GM18951 (cell line): ENCODE measurements around the gene RAB11FIP4.

Experiments used
- POLR2A ChIP-seq: IDR thresholded peaks from 4 replicates; pipeline ENCODE4 v1.6.1; 2011; ENCODE audit warnings: mild to moderate bottlenecking; ENCODE audit not compliant: insufficient read length, insufficient read depth; ENCODE audit errors: extremely low read depth
- in situ Hi-C: fragments of 300-500 bp; cut with MboI; formaldehyde crosslinking; loops from one replicate; pipeline ENCODE4 v1.12.0; 2022; ENCODE audit warnings: low sequenced_read_pairs, mixed read lengths, inconsistent platforms; ENCODE audit not compliant: unreplicated experiment

The RAB11FIP4 gene

DNA sequence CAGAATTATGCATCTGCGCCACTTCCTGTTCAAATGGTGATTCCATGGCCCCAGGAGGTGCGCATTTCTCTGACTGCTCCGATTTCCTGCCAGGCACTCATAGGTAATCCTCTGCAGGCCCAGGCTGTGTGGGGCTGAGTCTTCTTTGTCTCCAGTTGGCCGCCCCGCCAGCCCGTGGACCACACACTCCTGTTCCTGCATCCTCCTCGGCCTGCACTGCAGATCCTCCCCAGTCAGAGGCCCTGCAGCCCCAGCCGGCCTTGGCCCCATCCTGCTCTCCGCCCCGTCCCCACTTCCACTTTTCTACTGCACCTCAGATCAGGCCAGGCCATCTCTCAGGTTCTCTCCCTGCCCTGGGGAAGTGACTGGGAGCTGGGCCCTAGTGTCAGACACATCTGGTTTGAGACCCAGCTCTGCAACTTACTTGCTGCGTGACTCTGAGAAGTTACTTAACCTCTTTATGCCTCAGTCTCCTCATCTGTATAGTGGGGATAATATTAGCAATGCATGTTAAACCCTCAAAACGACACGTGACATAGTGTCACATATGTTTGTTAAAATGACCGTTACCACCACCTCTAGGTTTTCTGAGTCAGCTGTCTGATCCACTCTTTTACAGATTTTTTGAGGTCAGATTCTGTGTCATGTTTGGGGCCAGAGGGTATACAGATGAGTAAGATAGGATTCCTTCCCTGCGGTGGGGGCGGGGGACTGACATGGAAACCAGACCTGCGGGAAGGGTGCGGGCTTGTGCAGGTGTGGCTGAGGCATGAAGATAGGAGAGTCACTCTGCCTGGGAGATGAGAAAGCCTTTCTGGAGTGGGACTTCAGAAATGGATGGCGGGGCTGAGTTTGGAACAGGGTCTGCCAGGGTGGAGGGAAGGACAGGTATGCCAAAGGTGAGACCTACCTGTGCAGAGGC is 12.8 kb downstream of the RAB11FIP4 start:
- no peak for TF ChIP-seq POLR2A
- in situ Hi-C loops, result no loop called here

DNA sequence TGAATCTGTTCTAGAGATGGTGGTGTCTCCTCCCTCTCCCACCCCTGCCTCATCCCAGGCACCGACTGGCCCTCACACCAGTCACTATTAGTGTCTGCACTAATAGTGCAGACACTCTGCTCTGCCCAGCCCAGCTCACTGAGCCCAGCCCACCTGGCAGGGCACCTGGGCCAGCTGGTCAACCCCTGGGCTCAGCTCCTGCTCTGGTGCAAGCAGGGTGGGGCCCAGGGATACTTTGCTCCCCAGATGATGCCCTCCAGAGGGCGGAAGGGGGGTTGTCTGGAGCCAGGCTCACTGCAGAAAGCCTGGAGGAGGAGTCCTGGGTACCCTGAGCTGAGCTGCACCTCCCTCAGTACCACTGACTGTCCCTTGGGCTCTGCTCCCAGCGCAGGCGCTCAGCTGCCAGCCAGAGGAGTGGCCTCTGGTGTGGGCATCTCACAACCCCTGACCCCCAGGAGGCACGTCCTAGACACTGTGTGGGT is 14.5 kb downstream of the RAB11FIP4 start:
- no peak for TF ChIP-seq POLR2A
- in situ Hi-C loops, result no loop called here

DNA sequence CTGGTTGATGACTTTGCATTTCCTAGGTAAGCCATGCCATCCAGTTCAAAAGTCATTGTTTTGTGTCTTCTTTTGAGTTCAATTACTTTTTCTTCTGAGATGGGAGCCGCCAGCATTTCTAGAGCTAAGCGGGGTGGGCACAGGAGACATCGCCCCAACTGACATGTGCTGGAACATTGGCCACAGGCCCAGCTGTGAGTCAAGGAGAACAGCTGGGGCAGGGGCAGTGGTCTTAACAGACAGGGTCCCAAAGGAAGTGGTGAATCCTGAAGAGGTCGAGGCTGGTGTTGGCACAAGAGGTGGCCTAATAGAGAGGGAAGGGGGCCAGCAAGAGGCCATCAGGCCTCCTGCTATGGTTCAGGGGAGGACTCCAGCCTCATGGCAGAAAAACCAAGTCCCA is 17.1 kb downstream of the RAB11FIP4 start:
- TF ChIP-seq POLR2A, result no peak

DNA sequence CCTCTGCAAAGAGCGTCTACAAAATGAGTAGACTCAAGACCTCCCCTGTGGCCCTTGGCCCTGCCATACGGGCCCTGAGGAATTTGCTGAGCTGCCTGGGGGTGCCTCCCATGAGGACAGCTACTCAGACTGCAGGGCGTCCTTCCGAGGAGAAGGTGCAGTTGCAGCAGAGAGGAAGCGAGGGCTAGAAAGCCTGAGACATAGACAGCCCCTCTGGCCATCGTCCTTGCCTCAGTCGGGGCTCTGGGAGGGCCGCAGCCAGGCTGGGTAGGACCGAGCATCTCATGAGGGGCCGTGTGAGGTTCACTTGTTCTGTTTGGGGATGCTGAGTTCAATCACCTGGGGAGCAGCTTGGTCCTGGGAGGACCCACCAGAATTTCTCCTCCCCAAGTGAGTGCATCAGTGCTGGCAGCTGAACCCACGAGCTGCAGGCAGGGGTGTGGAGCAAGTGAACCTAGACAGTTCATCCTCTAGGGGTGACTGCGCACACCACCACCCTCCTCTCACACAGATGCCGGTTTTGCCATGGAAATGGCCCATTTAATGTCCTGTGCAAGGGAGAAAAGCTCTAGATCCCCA is 20.3 kb downstream of the RAB11FIP4 start:
- in situ Hi-C loops, result no loop called here
- TF ChIP-seq POLR2A, result no peak

More for the DNA sequence above, 17.1 kb downstream of the RAB11FIP4 start:
- in situ Hi-C loops, result no loop called here

DNA sequence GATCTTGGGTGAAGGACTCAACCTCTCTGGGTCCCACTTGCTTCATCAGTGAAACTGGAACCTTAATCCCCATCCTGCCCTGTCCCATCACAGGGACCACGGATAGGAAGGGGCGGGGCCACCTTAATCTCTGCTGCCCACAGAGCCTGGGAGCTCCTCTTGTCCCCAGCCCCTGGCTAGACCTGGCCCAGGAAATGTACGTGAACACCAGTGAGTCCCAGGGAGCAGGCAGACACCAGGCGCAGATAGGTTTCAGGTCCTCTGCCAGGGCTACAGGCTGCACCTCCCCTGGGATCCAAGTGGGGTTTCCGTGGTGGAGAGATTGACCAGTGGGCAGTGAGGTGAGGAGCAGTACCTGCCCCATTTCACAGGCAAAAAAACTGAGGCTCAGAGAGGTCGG is 21.0 kb downstream of the RAB11FIP4 start:
- TF ChIP-seq POLR2A, result no peak
- in situ Hi-C loops, result no loop called here

DNA sequence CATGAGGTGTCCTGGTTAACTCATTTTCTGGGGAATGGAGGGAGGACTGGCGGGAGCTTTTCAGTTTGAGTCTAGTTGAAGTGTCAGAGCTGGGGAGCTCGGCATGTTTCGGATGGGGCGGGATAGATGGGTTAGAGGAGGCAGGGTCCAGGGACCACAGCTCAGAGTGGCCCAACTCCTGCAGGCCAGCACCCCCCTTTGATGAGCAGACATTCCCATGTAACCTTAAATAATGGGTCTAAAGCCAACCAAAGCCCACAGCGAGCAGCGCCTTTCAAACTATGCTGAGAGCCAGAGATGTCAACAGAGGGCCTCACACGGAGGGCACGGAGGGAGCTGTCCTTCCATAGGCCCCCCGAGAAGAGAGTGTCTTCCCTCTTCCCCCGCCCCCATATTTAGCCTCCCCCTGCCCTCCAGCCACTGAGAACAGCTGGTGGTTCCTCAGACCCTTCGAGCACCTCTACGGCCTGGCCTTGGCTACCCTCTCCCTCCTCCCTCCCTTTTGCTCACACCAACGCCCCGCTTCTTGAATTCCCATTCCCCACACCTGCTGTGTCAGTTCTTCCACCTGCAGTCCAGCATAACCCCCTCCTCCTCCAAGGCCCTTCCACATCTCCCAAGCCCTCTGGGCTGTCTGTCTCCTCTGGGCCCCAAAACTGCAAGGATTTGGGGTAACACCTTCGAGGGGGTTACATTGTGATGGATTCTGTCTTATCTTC is 21.8 kb downstream of the RAB11FIP4 start:
- TF ChIP-seq POLR2A, result no peak
- in situ Hi-C loops, result no loop called here

DNA sequence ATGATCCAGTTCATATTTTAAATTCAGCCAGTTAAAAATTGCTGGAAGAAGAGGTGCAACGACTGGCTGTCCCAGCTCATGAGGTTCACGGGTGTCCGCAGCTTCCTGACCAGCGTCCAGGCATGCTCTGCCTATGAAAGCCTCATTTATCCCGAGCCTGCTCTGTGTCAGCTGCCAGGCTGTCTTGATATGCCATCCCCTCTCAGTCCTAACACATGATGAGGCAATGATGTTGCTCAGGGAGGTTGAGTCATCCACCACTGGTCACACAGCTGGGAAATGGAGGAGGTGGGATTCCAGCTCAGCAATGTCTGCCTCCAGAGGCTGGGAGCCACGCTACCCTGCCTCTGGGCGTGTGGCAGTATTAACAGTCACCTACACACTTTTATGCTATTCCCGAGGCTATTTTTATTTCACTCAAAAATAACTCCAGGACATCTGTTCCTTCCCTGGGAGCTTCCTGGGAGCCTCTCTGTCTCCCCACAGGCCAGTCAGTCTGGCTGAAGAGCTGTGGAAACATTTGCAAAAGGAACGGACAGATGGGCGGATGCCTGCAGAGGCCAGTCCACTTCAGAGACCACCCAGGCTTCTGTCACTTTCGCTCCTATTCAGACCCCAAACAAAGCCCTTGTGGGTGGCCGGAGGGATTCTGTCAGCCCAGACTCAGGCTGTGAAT is 22.5 kb downstream of the RAB11FIP4 start:
- in situ Hi-C loops, result no loop called here
- no peak for TF ChIP-seq POLR2A

DNA sequence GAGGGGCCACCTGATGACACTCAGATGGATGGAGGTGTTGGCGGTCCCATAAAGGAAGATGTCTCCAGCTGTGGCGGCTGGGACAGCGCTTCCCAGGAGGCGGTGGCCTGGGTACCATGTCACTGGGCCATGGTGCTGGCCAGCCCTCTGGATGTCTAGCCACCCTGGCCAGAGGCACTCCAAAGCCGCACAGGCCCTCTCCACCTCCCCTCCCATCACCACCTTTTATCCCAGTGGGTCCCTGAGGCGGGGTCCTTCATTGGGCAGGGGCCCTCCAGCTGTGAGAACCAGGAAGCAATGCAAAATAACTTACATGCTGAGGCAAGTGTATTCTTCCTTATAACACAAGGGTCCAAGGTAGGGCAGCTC is 23.1 kb downstream of the RAB11FIP4 start:
- no peak for TF ChIP-seq POLR2A
- in situ Hi-C loops, result no loop called here

DNA sequence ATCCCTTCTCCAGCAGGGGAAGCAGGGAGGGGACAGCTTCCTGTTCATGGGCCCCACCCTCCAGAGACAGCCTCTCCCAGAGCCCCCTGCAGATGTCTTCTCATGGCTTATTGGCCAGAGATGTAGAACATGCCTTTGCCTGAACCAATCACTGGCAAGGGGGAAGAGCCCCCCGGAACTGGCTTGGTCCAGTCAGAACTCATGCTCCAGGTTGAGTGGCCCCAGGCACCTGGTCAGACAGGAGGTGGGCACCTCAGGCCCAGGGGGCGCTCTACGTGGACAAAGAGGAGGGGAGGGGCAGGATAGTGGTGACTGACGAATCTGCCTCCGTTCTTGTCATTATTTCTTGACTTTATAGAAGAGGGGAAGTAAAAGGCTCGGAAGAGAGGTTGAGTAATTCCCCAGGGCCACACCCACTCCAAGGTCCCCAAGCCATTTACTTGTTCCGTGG is 23.6 kb downstream of the RAB11FIP4 start:
- in situ Hi-C loops, result no loop called here
- no peak for TF ChIP-seq POLR2A

DNA sequence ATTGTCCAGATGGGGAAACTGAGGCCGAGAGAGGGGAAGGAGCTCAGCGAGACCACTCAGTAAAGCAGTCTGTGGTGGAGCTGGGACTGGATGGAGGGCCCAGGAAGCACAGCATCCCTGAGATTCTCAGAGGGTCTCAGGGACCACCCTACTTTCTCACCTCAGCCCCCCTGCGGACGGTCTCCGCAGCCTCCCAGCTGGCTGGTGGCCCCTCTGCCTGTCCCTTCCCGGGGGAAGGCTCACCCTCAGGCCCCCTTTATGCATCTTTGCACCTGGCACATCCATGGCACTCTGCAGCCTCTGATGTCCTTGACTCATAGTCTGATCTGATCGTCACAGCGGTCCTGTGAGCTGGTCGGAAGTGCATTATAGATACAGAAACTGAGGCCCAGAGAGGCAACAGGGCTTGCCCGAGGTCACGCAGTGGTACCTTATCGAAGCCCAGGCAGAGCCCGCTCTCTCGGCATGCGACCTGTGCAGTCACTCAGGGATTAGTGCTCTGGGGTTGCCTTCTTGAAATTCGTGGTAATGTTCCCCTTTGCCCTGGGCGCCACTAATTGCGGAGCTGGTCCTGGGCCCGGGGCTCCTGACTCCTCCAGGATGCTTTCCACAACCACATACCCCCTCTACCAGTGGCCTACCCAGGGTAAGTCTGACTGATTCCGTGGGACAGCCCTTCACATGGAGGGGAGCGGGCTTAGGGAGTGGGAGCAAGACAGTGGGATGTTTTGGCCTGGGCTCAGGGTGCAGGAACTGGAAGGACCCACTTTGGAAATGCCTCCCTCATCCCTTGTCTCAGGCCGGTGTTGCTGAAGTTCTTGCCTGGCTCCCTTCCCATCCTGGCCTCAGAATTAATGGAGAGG is 24.4 kb downstream of the RAB11FIP4 start:
- in situ Hi-C loops, result no loop called here

DNA sequence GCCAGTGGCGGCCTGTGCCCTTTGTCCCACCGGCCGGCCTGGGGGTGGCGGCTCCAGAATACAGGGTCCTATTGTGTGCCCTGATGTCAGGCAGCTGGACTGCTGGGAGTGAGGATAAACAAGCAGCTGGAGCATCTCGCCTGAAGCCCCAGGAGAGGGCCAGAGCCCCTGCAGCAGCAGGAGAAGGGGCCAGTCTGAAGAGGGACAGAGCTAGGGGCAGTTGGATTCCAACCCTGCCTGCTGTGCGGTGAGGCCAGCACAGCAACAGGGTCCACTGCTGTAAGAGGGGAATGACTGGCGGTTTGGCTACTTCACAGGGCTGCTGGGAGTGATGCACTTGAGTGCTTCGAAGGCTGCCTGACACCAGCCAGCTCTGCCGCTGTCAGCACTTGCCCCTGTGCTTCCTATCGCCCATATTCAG is 25.0 kb downstream of the RAB11FIP4 start:
- in situ Hi-C loops, result no loop called here
- no peak for TF ChIP-seq POLR2A

More for the DNA sequence above, 24.4 kb downstream of the RAB11FIP4 start:
- no peak for TF ChIP-seq POLR2A

DNA sequence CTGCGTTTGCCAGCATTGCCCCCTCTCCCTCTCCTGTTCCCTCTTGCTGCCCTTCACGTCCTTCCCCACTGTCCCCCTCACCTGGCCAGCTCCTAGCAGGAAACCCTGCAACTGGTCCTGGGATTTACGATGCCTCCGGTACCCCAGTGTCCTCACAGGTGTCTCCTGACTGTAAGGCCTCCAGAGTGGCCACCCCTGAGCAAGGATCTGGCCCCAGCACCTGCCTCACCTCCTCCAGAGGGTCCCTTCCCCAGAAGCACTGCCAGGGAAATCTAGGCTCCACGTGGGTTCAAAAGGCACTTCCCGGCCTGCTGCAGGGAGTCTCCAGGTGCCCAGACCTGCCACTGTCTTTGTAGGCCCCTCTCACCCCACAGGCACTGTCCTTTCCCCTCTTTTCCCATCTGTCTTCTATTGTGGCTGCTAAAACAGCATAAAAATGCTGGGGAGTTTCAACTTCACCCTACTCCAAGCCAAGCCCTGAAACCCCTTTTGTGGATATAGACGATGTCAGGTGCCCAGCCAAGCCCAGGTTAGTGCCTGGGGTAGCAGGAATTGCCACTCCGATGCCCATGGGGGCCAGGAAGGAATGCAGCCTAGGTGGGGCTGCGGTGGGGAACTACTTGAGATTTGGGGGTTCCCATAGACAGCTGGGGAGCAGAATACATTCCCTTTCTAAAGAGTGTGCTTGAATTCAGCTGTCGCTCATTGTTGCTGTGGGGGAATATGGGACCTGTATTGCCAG is 25.7 kb downstream of the RAB11FIP4 start:
- no peak for TF ChIP-seq POLR2A
- in situ Hi-C loops, result no loop called here
